ENCODE data around the gene PIGC. TPM values are rescaled to one million over a fixed set of nuclear protein-coding genes. Genes with fewer than 3 reads are reported as not detected.

The PIGC gene
- total RNA-seq, 1 experiment from 2014 or later, result 17.5 TPM

- no peaks in the 10 kb centered on the region for H3K27me3 ChIP-seq (ENCODE audit: insufficient read depth, low read length)
- H2AK5ac ChIP-seq (ENCODE audit: insufficient read length, low read length), result no peak overlapping the region
- DNase-seq, result no peak
- no peaks in the 10 kb centered on the region for H3K79me1 ChIP-seq (ENCODE audit: insufficient read depth, low read depth, low read length, poor library complexity, severe bottlenecking)
- H3K23ac ChIP-seq (ENCODE audit: insufficient read length, low read depth, low read length), result no peak overlapping the region
- no peak overlapping the region for H4K5ac ChIP-seq (ENCODE audit: insufficient read length, low read depth, low read length)
- H3K27me3 Mint-ChIP-seq (ENCODE audit: low read depth), result no peaks in the 10 kb centered on the region
- no peak overlapping the region for H2BK15ac ChIP-seq (ENCODE audit: low read depth, low read length)
- H3K4me1 ChIP-seq (ENCODE audit: insufficient read depth, low read length), result no peaks in the 10 kb centered on the region
- no peak overlapping the region for H3K18ac ChIP-seq (ENCODE audit: insufficient read length, low read depth, low read length)
- no peak overlapping the region for H2AFZ ChIP-seq (ENCODE audit: low read length)
- no peak overlapping the region for H3K27ac ChIP-seq (ENCODE audit: insufficient read length, low read depth, low read length)
- no peak overlapping the region for H4K8ac ChIP-seq (replicated peaks; ENCODE audit: insufficient read length, low read depth, low read length)
- no peak overlapping the region for H2BK120ac ChIP-seq (ENCODE audit: low read depth, low read length, poor library complexity, severe bottlenecking)
- no peak overlapping the region for H3T11ph ChIP-seq (ENCODE audit: low read length)
- no peak overlapping the region for H3K4me2 ChIP-seq (ENCODE audit: insufficient read depth, insufficient read length, low read length)
- no peaks in the 10 kb centered on the region for H3K9me3 Mint-ChIP-seq
- H3K27ac Mint-ChIP-seq, result no peak overlapping the region
- no peak overlapping the region for H2BK5ac ChIP-seq (ENCODE audit: insufficient read length, low read length)
- no peaks in the 10 kb centered on the region for H4K20me1 ChIP-seq (ENCODE audit: control insufficient read depth, insufficient read depth, insufficient read length)
- H3K9ac ChIP-seq (ENCODE audit: extremely low read depth, insufficient read length, low read length), result no peak overlapping the region
- no peak overlapping the region for H3K4me3 Mint-ChIP-seq
- H2BK12ac ChIP-seq (ENCODE audit: insufficient read length, low read depth, low read length), result no peak overlapping the region
- no peak overlapping the region for H4K91ac ChIP-seq (ENCODE audit: insufficient read length, low read depth, low read length)
- WGBS (ENCODE audit: extremely low coverage, insufficient read length, low lambda C conversion rate), result no CpG with 5 or more reads among the region's 6 CpGs
- no peaks in the 10 kb centered on the region for H3K36me3 Mint-ChIP-seq (ENCODE audit: insufficient read depth in 1 of 3, low read depth in 3 of 3)
- no peak overlapping the region for H2BK20ac ChIP-seq (ENCODE audit: low read depth, low read length, poor library complexity, severe bottlenecking)
- no peaks in the 10 kb centered on the region for H3K9me3 ChIP-seq (ENCODE audit: control insufficient read depth, low read depth, low read length)
- H3K56ac ChIP-seq (ENCODE audit: insufficient read length, low read depth, low read length), result no peak overlapping the region
- H3K23me2 ChIP-seq (ENCODE audit: insufficient read length, low read depth, low read length, poor library complexity, severe bottlenecking), result no peaks in the 10 kb centered on the region
- H3K4me1 Mint-ChIP-seq, result peaks cover 0 to 2% of the 10 kb centered on the region in 2 experiments; a peak in 2 of 4 replicates
- H3K79me2 ChIP-seq (ENCODE audit: insufficient read depth, low read length), result no peaks in the 10 kb centered on the region
- no peak overlapping the region for H3K4ac ChIP-seq (ENCODE audit: low read depth, low read length)
- TF ChIP-seq, protein P1, sequence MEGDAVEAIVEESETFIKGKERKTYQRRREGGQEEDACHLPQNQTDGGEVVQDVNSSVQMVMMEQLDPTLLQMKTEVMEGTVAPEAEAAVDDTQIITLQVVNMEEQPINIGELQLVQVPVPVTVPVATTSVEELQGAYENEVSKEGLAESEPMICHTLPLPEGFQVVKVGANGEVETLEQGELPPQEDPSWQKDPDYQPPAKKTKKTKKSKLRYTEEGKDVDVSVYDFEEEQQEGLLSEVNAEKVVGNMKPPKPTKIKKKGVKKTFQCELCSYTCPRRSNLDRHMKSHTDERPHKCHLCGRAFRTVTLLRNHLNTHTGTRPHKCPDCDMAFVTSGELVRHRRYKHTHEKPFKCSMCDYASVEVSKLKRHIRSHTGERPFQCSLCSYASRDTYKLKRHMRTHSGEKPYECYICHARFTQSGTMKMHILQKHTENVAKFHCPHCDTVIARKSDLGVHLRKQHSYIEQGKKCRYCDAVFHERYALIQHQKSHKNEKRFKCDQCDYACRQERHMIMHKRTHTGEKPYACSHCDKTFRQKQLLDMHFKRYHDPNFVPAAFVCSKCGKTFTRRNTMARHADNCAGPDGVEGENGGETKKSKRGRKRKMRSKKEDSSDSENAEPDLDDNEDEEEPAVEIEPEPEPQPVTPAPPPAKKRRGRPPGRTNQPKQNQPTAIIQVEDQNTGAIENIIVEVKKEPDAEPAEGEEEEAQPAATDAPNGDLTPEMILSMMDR (conservative IDR thresholded peaks at IDR 0.05), result no peak
- H3K14ac ChIP-seq (ENCODE audit: insufficient read depth, low read length), result no peak overlapping the region
Measured at GRCh38 chr1:172453153-172453545, 9.3 kb upstream of the PIGC start.

Data from H9 (cell line).